HG02884 (cell line): ENCODE measurements around the gene CLSTN2.

Source experiments
- ATAC-seq: cut with Tn5 transposase; IDR thresholded peaks from one replicate; pipeline ENCODE4 v1.9.1; 2021; ENCODE audit warnings: mild to moderate bottlenecking, moderate library complexity; ENCODE audit not compliant: unreplicated experiment

The CLSTN2 gene

DNA sequence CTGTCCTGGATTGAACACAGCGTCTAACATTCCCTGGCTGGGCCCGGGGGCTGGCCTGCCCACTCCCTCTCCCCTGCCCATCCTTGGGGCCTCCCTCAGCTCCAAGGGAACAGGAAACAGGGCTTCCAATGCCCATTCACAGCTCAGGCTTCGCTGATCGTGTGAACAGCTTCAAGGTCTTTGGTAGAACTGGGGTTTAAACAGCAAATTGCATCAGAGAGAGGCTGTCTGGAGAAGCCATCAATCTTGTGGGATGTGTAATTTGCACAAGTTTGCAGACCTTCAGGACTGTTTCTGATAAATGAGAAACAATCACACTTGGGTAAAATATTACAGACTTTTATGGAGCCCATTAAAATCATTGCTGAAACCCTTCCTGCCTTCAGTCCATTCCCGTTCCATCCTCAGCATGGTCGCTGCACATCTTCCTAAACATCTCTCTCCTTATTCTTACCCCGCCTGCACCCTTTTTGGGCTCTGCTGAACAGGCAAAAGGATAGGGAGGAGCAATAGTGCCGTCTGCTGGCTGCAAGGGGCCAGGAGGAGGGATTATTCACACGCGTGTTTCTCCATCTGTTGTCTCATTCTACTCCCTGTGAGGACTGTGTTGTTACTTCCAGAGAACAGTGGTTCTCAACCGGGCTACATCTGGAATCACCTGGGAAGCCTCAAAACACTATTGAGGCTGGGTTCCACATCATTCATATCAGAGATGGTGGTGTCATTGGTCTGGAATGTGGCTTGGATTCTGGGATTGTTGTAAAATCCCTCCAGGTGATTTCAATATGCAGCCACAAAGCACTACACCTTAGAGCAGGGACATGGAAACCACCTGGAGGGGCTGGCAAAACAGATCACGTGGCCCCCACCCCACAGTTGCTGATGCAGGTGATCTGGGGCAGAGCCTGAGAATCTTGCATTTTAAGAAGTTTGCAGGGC, 116.3 kb downstream of the CLSTN2 start:
- ATAC-seq: no peak

DNA sequence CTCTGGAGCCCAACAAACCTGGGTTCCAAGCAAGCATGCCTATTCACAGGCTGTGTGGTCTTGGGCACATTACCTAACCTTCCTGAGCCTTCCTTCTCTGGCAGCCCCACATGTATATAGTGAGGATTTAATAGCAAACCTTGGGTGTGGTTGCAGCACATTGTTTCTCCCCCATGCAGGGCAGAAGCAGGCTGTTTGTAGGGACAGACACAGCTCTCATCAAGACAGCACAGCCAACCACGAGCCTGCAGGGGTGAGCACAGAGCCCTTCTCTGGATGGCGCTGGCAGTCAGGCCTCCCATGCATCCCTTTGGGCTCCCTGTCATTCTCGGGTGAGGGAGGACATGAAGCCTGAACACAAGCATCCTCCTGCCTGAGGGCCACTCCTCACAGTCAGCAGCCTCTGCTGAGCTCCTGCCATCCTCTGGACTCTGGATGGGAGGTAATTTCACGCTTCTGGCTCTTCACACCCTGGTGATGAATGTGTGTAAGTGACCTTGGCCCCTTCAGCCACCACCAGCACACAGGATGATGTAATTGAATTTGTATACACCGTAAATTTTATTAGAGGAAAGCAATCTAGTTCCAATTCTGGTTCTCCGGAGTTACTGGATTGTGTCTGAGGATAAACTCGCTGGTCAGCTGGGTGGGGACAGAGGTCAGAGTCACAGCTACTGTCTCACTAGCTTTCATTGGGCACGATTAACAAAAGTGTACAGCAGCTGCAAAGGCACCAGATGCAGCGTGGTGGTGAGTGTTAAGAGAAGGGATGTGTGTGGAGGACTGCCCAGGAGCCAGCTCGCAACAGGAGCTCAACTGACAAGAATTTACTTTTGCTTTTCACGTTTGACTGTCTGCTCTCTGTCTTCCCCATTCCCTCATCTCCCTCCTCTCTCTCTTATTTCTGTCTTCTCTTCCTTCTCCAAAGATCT, 118.1 kb downstream of the CLSTN2 start:
- no peak for ATAC-seq

DNA sequence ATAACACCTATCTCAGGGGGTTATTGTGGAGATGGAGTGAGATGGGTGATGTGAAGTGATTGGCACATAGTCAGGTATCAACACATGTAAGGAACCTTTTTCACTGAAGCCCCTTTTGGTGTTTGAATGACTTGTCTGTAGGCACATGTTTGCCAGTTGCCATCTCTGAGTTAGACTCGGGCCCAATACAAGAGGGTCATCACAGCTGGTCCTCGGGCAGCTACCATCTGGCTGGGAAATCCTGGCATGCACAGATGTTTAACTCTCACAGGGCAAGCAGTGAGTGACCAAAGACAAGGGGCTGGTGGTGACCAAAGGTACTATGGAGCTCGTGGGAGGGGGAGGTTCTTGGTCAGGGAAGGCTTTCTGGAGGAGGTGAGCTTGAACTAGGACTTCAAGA, 118.8 kb downstream of the CLSTN2 start:
- no peak for ATAC-seq

DNA sequence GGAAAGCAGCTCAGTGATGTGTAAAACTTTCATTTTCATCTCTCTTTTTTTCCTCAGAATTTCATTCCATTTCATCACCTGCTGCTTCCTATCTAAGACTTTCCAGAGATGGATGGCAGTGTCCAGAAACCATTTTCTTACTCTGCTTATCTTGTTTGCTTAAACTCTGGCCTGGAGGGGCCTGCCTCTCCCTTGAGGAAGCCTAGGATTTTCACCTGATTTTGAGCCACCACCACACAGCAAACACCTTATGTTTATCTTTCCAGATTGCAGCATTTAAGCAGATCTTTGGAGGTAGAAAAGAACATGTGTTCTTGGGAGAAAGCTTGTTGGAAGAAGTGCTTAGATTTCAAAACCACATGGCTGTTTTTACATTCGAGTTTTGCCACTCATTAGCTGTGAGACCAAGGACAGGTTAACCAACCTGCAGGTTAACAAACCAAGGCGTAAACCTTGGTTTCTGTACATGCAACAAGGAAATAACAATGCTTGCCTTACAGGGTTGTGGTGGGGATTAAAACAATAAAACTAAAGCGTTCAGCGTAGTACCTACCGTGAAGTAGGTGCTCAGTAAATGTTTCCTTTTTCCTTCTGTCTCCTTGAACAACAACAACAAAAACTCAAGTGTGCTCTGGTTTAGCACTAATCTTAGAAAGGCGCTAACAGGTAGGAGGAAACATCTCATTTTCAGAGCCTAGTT, 120.3 kb downstream of the CLSTN2 start:
- ATAC-seq: no peak

DNA sequence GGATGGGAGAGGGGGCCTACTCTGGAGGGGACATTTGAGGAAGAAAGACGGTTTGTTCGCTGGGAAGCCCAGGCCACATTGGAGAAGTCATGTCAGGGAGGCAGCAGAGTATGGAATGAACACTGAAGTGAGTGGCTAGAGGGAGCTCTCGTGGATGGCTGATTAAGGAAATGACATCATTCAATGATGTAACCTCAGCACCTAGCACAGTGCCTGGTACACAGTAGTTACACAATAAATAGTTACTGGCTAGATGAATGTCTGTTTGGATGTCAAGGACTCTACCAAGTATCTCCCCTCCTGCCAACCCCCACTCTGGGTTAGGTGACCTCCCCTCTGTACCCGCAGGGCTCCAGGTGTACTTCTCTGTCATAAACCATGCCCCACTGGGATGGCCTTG, 121.1 kb downstream of the CLSTN2 start:
- no peak for ATAC-seq

DNA sequence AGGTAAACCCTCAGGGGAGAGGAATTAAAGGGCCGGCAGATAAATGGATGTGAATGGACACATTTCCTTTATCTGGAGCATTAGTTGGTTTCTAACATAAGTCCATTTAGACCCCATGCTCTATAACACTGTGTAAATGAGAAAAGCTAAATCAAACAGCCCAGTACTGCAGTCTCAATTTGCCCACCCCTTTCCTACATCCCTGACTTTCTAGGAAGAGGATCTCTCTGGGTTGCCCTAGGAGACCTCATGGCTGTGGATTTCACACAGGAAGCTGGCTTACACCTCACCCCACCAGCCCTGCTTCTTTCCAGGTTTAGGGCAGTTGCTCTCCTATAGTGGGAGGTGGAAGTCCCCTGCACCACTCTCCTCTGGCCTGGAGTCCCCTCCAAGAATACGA, 126.2 kb downstream of the CLSTN2 start:
- ATAC-seq: no peak

DNA sequence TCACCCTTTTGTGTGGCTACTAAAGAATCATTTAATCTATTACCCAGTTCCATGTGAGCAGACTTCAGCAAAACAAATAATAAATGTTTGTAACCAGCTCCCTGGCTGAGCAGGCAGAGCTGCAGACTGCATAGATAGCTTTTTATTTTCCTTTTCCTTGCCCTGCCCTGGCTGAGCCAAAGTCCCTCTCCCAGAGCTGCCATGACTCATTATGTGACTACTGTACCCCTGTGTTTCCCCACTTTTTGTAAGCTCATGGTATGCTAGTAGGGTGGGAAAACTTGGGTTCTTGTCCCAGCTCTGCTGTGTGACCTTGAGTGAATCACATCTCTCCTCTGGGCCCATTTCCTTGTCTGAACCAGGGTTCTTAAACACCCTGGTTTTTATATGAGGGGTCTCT, 127.5 kb downstream of the CLSTN2 start:
- no peak for ATAC-seq

DNA sequence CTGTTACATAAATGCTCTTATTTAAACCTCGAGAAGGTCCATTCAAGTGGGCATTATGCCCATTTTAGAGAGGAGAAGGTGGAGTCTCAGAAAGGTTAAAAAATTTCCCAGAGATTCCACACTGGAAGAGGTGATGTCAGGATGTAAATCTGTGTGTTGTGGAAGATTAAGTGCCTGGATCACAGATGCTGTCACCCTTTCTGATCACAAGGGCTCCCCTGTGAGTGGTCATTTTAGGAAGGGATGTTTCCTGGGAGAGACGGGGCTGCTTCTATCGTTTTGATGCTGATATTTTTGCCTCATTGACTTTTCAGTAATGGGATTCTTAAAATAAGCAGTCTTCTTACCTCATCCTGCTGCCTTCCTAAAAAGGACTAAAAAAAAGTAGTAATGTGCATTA, 132.5 kb downstream of the CLSTN2 start:
- ATAC-seq: no peak

DNA sequence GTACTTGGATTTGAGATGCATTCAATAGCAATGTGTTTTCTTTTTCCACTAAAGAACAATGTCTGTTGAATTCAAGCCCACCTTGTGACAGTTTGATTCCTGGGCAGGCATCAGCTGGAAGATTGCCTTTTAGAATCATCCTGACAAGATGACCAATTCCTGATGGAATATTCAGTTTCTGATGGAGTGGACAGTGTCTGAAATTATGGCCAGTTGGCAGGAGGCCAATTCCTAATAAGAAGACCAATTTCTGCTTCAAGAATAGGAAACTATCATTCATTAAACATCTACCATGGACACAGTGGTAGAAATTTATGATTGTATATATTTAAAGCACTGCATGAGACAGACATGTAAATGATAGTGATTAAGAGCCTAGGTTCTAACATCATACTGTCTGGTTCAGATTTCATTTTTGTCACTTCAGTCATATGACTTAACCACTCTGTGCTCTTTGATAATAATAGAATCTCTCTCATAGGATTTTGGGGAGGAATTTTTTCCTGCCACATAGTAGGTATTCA, 133.6 kb downstream of the CLSTN2 start:
- no peak for ATAC-seq

DNA sequence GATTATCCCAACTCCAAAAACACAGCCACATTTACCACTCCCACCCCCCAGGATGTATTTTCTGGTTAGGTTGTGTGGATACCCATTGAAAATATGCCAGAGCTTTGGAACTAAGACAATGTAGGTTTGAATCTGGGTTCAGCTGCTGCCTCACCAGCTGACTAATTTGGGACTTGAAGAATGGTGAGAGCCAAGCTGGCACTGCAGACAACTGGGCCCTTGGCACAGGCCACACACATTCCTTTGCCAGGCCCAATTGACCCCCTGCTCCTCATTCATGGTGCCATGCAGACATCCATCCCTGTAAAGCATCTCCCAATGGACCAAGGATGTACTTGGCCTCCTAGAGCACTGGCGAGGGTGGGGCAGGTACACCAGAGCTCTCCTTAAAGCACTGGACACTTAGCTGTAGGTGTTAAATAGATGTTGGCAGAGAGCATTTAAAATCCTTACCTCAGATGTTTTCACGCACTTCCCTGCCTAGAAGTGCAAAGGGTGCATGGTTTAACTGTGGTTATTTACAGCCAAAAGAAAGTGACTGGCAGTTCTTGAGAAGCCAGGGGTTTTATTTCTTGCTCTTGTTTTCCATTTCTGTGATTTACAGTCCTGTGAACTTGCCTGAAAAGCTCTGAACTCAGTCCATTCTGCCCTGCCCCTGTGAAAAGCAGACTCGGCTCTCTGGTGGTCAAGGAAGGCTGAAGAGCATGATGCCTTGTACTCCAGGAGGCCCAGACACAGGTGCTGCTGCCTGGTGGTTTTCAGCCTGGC, 138.5 kb downstream of the CLSTN2 start:
- ATAC-seq: no peak

DNA sequence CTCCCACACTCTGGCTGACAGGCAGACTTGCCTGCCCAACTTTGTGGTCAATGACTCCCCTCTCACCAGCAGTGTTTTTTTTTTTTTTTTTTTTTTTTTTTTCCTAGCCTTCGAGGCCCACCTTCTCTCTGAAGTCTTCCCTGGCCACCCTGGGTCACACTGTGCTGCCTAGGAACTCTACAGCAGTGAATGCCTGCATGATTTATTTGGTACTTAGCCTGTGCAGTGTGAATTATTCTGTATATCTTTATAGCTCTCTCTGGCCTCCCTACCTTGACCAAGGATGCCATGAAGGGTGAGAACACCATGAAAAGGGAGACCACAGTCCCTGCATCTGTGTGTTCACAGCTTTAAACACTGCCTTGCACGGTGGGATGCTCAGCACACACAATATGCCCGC, 141.6 kb downstream of the CLSTN2 start:
- ATAC-seq: no peak

DNA sequence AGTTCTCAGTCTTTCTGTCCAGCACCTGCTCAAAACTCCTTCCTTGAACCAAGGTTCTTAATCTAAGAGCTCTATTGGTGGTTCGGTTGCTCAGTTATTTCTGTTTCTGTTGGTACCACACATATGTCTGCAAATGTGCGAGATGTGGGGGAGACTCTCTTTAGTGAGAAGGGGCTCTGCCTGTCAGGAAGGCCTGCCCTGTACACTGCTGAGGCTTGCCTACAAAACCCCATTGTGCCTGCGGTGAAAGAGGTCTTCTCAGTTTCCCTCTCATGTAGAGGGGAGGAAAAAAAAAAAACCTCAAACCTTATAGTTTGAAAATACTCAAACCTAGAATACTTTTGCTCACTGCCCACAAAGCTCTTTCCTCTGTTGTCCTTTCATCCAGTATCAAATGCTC, 142.4 kb downstream of the CLSTN2 start:
- no peak for ATAC-seq

DNA sequence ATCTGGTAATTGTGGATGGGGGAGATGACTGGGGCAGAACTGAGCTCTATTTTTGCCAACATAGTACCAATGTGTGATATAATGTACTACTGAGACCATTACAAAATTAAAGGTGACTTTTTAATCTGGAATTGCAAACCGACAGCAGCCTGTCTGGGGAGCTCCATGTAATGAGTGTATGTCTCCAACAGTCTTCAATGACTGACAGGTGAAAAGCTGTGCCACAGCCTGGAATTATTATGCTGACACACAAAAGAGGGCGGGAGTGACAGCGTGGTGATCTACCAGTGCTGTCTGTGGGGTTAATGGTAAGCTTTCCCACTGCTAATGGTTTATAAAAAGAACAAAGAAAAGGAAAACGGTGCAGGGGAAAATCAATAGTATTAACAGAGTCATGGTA, 143.4 kb downstream of the CLSTN2 start:
- no peak for ATAC-seq

DNA sequence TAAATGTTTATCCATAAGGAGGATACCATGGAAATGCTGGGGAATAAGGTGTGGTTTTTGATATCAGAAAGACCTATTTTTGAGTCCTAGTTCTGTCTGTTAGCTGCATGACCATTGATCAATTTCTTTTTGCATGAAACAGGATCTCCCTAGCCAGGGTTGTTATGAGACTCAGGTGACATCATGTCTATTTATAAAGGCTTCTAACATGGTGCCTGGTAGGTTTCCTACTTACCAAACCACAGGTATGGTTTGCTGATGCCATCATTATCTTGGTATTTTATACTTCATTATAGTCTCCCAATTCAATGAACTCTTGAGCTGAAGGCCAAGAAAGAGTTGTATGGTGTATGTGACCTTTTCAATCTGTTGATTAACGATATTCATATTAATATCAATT, 144.0 kb downstream of the CLSTN2 start:
- ATAC-seq: no peak

DNA sequence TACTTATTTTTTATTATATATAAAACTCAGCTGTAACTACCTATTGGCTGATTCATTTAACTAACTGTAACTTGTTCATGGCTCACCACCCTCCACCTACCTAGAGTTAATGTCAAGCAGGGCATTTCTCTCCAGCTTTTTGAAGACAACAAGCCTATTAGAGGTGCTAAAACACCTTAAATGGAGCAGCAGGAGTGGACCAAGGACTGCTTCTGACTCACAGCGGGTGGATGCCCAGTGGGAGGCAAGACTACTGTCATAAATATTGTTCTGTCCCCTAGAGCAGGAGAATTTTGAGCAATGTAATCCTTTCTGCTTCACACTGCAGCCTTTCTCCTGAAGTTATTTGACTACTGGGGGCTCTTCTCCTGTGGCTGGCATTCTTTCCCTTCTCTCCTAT, 146.9 kb downstream of the CLSTN2 start:
- ATAC-seq: no peak

DNA sequence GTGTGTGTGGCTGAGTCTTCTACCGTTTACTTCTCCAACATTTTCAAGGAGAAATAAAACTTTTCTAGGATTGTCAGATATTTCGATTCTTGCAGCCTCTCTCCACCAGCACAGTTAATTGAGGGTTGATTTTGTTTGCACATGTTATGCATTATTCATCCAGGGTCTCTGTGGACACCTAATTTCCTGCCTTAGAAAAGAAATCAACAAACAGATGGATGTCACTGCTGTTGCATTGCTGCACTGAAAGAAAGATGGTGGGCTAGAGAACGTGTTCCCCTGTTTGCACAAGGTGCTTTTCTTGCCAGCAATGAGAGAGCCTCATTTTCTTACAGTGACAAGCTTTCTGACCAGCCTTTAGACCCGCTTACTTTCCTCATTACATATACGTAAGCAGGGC, 150.0 kb downstream of the CLSTN2 start:
- ATAC-seq: no peak

DNA sequence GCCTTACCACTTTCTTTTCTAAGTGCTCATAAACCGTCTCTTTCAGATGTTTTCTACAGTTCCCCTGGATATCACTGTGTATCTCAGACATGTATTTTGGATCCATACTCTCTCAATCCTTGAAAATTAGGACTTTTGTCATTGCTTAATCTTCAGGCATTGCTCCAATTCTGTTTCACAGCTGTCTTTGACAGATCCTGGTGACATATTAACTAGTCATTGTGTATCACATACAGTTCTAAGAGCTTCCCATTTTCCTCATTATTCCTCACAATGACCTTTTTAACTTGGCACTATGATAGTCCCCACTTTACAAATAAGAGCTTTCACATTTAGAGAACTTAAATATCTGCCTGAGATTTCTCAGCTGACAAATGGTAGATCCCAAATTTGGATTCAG, 151.7 kb downstream of the CLSTN2 start:
- no peak for ATAC-seq

DNA sequence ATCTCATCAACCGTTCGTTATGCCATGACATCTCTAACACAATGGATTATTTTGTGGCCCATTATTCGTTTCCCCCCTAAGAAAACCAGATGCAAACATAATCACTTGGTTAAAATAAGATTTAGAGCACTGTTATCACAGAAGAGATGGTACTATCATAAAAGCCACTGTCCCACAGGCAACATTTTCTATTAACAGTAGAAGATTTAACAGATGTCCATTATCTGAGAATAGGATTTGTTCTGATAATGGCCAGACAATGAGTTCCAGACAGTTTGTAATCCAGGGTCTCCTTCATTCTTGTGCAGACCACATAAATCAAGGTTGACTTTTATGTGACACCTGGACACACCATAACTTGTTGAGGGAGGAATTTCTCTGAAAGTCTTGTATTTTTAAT, 153.1 kb downstream of the CLSTN2 start:
- no peak for ATAC-seq

DNA sequence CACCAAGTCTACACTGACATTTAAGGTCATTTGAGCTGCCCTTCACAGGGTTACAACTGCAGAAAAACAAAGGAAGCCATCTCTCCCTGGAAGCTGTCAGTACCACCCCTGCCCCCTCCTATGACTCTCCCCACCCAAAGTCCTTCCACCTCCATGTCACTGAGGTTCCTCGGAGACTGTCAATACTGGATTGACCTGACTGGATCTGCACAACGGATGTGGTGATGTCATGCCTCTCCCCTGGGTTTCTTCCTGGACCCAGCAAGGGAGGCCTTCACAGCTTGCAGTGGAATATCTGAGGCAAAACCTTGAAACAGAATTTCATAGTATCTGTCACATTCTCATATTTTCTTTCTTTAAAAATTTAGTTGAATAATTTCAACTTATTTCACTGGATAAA, 153.5 kb downstream of the CLSTN2 start:
- ATAC-seq: no peak

DNA sequence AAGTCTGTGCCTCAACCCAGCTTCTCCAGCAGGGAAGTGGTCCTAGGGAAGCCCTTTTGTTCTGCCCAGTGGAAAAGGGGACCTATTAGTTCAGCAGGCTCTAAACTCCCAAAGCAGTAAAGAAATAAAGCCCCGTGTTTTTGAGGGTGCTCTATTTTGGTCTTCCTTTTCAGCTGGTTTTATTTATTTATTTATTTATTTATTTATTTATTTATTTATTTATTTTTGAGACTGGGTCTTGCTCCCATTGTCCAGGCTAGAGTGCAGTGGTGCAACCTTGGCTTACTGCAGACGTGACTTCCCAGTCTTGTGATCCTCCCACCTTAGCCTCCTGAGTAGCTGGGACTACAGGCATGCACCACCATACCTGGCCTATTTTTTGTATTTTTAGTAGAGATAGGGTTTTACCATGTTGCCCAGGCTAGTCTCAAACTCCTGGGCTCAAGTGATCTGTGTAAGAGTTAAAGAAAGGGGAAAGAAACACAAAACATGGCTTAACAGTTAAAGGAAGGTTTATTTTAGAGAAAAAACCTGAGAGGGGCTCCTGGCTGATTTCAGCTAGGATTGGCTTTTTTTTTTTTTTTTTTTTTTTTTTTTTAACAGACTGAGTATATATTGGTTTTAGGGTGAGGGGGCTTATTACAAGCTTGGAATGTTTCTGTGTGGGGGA, 154.6 kb downstream of the CLSTN2 start:
- no peak for ATAC-seq
